Measurements from ENCODE around the gene ZNF541. TPM values are rescaled to one million over a fixed set of nuclear protein-coding genes. Genes with fewer than 3 reads are reported as not detected.

ZNF541 gene

Small RNA genes lying within 50 kb of the gene (small RNA-seq; reads per million reads assigned to genes)
- not detected for gene RN7SL322P (ENCODE audit: insufficient read depth)
